DMS53 treated with DMSO at 0.1 percent for 48 hours (cell line): ENCODE results near the gene TLR3.
A peak's percentile ranks its signal among the peaks of the same experiment; 100 is the strongest.
"Not testable (repeated sequence)": the region's sequence is repeated elsewhere in the genome, so short reads cannot be mapped to it uniquely, and the experiment has no call there.

Experiments used
- DNase-seq: peaks from one replicate; lab custom pipeline; 2025; ENCODE audit not compliant: unreplicated experiment; lab: John Stamatoyannopoulos, UW

TLR3 gene

DNA sequence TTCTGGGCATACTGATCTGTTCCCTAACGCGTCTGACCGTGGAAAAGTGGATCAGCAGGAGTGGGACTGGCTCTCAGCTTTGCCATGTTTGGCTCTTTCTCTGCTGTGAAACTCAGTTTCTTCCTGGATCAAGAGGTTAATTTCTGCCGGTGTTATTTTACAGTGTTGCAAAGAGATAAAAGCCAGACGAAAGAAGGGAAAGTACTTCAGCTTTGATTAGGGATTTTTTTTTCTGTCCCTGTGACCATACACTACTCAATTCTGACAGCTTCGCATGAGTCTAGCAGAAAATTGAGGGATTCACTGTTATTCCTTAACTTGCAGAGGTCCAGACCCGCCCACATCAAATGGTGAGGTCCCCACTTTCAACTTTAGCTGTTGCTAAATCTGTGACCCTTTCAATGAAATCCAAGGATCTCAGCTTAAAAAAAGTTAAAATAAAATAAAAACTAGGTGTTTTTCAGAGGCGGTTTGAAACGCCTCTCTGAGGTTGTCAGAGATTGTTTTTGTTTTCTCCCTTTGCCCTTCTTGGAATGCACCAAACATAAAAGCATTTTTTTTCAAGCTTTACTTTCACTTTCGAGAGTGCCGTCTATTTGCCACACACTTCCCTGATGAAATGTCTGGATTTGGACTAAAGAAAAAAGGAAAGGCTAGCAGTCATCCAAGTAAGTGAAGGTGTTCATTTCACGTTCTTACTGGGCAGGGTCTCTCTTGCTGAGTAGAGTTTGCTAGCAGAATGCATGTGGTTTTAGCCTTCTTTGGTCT is at the start of gene TLR3:
TSS of gene TLR3 (plus strand) at position 576 of the 768 bp plus-strand sequence. CDS start 7,464 bp downstream, outside the sequence.
- DNase-seq, result peak; percentile 4

DNA sequence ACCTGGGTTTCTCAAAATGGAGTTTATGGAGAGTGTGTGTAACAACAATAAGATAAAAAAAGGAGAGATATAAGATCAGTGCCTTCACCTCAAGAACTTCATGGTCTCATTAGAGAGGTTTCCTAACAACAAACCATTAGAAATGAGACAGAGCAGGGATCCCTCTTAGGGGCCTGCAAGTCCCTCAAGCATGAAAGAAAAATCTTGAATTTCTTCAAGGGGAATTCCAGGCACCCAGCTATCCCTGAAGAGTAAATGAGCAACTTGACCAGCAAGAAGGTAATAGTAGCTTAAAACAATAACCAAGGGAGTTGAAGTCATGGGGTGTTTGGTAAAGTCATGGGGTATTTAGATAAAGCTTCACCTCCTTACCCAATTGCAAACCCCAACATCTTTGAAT is 49.7 kb upstream of the TLR3 start:
- DNase-seq, result no peak

DNA sequence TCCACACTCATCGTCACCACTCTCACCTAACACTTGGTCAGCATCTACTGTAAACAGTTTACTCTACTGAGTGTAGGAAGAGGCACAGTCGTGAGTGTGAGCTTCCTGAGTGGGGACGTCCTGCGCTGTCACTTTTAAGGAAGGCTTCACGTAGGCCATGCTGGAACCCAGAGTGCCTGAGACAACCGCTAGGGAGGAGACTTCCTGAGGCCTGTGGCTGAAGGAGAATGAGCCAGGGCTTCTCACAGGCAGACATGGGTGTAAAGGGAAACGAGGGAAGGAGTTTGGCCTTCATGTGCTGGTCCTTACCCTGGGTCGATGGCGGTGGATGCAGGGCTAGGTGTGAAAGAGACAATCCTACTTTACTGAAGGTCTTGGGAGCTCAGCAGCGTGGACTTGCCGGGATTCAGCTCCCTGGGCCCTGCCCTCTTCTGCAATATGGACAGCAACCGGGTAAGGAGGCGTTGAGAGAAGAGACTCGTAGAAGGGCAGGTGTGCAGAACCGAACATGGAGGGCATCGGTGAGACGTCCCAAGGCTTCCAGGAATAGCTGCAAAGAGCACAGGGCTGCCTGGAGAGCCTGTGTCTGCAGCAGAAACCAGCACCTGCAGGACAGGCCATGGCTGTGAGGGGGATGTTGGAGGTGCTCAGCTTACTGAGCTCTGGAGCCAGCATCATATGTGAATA is 48.7 kb upstream of the TLR3 start:
- no peak for DNase-seq

DNA sequence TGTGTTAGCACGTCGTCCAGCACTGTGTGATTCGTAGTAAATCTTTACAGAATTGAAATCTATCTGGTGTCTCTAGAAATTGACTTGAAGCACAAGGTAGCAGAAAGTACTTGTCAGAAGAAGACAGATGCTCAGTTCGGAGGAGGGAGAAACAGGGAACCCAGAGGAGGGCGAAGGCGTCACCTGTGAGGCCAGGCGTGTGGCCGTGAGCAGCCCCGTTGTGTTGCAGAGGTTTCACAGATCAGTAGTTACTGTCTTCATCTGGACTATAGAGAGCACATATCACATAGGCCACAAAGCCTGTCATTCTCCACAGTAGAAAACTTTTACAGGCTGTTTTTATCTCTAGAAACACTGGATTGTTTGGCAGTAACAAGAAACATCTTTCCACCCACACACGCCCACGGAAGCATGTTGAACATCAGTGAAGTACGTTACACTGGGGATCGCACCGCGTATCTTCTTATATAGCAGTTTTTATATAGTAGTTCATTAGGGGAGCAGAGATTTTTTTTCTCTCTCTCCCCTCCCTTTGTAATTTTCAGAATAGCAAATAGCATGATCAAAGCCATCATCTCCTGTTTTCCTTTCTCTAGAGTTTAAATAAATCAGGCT is 48.1 kb upstream of the TLR3 start:
- no peak for DNase-seq

DNA sequence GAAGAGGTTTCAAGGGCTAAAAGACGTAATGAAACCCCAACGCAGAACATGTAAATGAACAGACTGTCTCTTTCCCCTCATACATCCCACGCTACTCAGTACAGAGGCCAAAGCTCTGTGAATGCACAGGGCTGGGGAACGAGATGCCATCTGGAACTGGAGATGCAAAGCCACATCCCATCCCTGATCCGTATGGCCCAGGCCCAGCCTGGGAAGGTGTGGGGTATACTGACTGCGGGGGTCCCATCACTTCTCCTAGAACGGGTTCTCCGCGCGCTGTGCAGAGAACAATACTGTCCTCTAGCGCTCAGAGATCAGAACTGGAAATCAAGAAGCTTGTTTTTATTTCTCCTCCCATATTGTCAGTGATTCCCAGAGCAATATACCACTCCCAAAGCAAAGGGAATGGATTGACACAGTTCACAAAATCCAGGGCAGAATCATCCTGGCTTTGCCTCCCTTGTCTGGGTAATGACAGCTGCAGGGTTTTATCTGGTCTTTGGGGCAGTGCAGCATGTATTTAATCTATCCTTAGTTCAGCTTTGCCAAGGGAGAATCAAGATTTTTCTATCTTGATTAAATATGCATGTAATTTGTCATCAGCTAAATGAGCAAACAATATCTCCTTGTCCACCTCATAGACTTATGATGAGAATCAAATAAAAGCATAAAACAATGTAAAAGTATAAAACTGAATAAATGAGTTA is 47.3 kb upstream of the TLR3 start:
- DNase-seq, result peak; percentile 32

DNA sequence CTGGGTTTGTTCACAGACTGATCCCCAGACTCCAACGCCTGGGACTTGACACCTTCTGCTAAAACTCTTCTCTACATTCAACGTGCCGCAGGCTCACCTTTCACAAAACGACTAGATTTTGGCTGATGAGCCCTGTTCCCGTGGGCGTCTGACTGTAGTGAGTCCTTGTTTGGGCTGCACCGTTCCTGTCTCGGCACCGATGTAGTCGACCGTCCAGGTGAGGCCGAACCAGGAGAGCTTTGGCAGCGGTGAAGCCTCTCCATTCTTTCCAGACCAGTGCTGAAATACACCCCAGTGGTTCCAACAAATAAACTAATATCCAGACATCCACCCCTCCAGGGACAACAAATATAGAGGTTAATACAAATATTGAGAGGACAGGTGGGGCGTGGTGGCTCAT is 45.0 kb upstream of the TLR3 start:
- no peak for DNase-seq

DNA sequence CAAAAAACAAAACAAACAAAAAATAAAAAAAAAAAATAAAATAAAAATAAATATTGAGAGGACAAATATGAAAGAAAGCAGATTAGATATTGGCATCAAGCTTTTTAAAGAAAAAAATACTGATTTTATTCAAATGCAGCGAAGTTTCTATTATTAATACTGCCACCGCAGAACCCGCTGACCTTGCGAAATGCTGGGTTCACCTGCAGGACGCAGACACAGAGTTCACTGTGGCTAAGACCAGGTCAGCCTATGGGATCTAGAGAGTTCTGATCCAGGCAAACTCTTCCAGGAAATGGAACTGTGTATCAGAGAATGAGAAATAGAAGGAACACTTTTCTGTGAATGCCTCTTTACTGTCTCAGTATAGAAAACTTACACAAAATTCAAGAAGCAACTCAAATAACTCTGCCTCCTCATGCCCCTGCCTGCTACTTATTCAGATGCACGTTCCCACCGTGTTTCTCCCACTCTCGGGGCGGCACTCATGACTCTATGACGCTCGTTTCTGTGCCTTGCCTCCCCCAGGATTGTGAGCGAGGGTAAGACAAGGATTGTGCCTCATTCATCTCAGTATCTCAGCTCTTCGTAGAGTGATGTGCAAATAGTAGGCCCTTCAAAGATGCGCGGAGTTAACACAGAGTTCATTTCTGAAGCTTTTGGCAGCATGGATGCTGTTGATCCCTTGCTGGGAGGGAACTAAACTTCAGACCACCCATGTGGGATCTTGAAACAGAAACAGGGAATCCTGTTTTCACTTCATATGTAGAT is 44.1 kb upstream of the TLR3 start:
- DNase-seq, result no peak

DNA sequence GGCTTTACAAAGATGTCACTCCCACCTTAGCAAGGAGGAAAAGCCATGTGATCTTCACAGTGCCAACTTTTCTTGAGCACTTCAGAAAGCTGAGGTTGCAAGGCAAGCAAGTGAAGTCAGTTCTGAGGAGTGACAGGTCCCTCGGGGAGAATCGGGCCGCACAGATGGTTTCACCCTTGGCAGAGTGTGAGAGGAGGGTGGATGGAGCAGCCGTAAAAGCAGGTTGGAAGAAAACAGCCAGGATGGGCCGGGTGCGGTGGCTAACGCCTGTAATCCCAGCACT is 43.6 kb upstream of the TLR3 start:
- DNase-seq, result no peak

DNA sequence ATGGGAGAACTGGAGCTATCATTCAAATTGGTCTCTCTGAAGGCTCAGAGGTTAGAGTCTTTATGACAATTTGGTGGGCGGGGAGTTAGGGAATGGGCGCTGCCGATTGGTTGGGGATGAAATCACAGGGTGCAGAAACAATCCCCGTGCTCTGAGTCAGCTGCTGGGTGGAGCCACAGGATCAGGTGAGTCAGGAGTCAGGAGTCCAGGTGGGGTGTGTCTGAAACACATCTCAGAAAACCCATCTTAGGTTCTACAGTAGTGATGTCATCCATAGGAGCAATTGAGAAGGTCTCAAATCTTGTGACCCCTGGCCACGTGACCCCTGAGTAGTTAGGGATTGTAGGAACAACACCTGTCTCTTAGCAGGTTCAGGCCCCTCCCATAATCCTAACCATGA is 41.6 kb upstream of the TLR3 start:
- no peak for DNase-seq

DNA sequence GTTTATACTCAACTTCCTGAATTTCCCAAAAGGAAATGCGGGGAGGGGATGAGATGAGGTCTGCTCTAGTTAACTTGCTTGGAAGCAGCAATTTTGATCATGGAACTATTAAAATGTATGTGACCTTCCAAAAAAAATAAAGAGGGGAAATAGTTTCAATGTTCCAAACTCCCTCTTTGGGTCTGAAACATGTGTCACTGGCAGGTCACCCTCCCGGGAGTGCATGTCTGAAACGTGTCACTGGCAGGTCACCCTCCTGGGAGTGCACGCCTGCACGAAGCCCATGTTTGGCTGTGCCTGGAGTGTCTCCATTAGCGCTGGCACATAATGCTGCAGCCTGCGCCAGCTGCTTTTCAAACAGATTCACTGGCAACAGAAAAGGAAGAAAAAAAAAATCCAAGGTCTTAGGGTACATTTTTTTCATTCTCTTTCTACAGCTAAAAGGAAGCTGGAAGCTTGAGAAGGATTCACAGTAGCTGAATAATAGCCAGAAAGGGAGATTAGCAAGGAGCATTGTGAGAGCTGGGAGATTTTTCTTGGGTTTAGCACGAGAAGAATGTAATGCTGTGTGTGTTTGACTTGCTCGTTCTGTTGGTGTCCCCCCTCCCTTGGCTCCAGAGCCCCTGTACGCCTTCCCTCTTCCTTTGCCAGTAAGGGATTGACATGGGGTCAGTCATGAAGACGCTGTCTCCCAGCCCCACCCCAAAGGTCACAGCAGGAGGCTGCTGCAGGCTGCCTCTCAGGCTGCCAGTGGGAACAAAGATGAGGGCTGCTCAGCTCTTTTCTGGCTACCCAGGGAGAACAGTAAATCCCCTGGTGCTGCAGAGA is 39.2 kb upstream of the TLR3 start:
- DNase-seq, result no peak

DNA sequence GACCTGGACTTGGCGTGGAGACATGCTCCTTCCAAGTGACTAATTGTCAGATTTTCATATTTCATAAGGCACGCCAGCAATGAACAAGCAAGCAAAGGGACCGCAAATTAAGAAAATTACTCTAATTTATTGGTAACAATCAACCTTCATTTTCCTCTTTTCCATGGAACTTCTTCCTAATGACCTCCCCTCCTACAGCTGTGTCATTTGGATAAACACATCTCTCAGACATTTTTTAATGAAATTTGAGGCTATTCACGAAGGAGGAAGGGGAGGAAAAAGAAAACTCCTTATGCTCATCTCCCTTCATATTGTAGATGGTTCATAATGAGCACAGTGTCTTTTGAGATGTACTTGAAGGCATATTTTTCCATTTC is 38.6 kb upstream of the TLR3 start:
- no peak for DNase-seq

DNA sequence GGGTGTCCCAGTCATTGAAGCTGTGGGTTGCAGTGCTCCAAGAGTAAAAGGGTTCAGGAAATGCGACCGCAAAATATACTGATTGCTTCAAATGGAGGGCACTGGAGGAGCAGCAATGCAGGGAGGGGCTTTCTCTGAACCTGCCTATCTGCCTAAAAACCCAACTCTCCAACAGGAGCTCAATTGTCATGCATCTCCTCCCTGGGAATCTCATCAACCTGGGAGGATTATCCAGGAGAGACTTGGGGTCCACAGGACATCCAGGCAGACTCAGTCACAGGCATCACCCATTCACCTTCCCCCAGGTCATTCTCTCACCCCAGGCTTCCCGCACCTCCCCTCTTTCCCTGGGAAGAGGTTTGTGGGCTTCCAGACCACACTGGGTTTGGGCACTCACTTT is 38.2 kb upstream of the TLR3 start:
- no peak for DNase-seq

DNA sequence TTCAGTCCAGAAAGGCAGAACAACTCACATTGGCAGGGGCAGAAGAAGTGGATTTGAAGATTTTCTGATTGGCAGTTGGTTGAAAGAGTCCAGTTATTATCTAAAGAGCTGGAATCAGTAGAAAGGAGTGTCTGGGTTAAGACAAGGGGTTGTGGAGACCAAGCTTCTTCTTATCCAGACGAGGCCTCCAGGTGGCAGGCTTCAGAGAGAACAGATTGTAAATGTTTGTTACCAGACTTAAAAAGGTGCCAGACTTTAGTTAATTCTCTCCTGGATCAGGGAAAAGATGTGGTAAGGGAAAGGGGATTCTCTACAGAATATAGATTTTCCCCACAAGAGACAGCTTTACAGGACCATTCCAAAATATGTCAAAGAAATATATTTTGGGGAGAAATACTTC is 36.7 kb upstream of the TLR3 start:
- no peak for DNase-seq

DNA sequence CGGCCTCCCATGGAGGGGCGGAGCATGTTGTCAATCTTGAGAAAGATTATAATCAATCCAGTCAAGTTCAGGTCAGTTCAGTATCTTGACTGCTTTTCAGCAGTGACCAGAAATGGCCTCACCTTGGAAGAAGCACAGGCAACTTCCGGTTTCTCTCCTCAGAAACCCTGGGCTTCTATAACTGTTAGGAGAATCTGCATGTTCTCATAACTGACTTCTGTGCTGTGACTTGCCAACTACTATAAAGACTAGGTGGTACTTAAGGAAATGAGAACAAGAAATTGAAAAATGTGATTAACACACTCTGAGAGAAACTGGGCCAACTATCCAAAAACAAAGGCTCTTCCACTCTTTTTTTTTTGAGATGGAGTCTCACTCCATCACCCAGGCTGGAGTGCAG is 35.9 kb upstream of the TLR3 start:
- DNase-seq, result no peak

DNA sequence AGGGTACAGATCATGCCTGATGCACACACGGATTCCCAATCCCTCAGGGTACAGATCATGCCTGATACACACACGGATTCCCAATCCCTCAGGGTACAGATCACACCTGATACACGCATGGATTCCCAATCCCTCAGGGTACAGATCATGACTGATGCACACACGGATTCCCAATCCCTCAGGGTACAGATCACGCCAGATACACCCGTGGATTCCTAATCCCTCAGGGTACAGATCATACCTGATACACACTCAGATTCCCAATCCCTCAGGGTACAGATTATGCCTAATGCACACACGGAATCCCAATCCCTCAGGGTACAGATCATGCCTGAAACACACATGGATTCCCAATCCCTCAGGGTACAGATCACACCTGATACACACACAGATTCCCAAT is 34.3 kb upstream of the TLR3 start:
- not testable (repeated sequence) for DNase-seq

DNA sequence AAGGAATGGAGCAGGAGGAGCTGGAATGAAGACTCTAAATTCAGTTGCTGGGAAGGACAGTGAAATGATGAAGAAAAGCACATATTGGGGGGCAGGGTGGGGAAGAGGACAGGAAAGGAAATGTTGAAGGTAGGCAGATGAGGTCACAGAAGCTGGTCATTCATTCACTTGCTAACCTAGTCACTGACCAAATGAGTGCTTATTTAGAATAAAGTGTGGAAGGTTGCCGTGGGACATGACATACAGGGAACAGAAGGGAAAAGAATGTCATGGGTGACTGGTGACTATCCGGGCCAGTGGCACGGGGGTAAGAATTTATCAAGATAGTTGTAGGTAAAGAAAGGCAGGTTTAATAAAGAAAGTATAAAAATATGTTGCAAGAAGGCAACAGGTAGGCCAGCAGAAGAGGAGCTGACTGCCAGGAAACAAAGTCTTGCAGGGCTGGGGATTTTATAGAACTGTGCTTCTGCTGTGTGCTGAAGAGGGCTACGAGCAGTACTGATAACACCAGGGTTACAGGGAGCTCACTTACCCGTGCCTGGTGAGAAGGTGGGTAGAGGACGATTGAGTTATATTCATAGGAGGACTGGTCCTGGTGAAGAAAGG is 31.9 kb upstream of the TLR3 start:
- no peak for DNase-seq

DNA sequence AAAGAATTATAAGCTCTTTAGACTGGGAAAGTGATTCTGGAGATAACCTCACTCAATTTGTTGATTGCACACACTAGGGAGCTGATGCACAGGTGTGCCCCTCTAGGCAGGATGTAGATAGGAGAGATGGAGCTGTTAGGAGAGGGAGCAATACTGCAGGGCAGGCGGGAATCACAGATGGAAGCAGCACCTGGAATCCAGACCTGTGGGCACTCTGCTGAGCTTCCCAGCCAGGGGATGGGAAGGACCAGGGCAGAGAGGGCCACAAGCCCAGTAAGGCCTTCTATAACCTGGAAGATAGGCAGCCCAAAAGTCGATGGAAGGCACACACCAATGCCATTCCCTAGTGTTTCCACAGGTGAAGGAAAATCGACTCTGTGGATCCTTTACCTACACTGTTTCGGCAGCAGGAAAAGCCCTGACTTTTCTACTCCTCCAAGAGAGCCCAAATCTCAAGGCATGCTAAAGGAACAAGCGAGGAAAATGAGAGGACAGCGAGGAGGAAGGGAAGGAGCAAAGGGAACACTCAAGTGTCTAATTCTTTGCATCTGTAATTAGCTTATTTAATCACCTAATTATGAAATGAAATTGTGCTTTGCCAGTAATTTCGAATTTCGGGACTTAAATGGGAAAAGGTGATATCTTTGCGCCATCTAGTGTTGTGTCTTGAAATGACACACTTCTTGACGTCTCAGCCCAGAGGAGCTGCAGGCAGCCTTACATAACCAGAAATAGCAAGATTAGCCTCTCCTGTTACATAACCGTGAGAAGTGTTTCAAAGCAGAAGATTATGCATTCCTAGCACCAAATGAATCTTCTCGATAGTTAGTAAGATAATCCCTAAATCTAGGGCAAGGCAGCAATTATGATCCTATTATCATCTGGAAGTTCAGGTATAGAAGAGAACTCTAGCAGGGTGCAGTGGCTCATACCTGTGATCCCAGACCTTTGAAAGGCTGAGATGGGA is 31.0 kb upstream of the TLR3 start:
- DNase-seq, result peak; percentile 43

DNA sequence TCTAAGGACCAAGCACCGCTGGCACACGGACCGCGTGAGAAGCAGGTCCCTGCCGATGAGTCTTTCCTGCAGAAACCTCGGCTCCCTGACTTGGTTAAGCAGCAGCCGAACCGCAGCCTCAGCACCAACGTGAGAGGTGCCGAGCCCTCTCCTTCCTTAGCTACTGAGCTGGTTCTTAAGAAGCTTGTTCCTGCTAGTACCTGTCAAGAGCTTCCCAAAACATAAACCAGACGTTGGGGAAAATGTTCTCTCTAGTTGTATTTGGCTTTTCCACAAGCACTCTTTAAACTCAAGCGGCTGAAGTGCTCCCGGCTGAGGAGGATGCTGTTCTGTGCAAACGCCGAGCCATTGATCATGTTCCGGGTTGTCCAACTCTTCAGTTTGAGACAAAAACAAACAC is 29.3 kb upstream of the TLR3 start:
- DNase-seq, result no peak

DNA sequence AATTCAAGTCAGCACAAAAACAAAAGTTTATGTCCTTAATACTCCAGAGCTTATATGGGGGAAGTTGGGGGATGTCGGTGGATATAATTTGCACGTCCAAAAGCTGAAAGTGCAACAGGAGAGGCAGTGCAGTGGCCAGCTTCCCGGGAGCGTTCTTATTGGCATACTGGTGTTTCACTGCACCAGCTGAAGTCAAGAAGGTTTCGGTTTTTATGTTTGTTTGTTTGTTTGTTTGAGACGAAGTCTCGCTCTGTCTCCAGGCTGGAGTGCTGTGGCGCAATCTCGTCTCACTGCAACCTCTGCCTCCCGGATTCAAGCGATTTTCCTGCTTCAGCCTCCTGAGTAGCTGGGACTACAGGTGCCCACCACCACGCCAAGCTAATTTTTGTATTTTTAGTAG is 28.6 kb upstream of the TLR3 start:
- no peak for DNase-seq
